IMR-90 (cell line): ENCODE results near the gene AGAP1. TPM values are rescaled to one million over a fixed set of nuclear protein-coding genes. Genes with fewer than 3 reads are reported as not detected.
A peak's percentile ranks its signal among the peaks of the same experiment; 100 is the strongest.

ENCODE experiments used
- ATAC-seq: fragments of 200-7000 bp; cut with Tn5 transposase; 2 replicates; pipeline ENCODE4 v1.9.1; 2020; ENCODE audit warnings: low read depth, mild to moderate bottlenecking, moderate library complexity
- BruUV-seq: library from RNA; stranded (reverse); fragments of 400-500 nt; replicated peaks from 2 replicates; lab custom pipeline; 2021; lab: Mats Ljungman, UMichigan
- CTCF ChIA-PET: fragments of 300-600 bp; formaldehyde crosslinking; extraction: SDS; loops from one replicate; lab custom pipeline; 2021; ENCODE audit warnings: antibody characterized with exemption; lab: Yijun Ruan, JAX
- POLR2A ChIA-PET: fragments of 300-600 bp; sonication (Branson Sonifier 250); formaldehyde crosslinking; loops from one replicate; lab custom pipeline; 2022; ENCODE audit warnings: antibody characterized with exemption; ENCODE audit not compliant: unreplicated experiment; lab: Charles Lee
- DNase-seq: peaks from one replicate; pipeline ENCODE4 v3.0.0; 2013
- H2AFZ ChIP-seq: replicated peaks from 2 replicates; pipeline ENCODE3; 2013; ENCODE audit warnings: low read length, mild to moderate bottlenecking; ENCODE audit not compliant: poor library complexity
- H2AK5ac ChIP-seq: 2 replicates; pipeline ENCODE4 v1.6.1; 2013; ENCODE audit warnings: low read depth, low read length, inconsistent platforms
- H2AK9ac ChIP-seq: replicated peaks from 2 replicates; pipeline ENCODE3; 2013; ENCODE audit warnings: mild to moderate bottlenecking, low read depth, low read length, moderate library complexity; ENCODE audit not compliant: poor library complexity
- H2BK120ac ChIP-seq: 2 replicates; pipeline ENCODE4 v1.6.1; 2013; ENCODE audit warnings: low read depth, low read length, inconsistent platforms
- H2BK15ac ChIP-seq: 3 replicates; pipeline ENCODE4 v1.6.1; 2013; ENCODE audit warnings: low read depth, low read length, inconsistent platforms
- H2BK20ac ChIP-seq: 2 replicates; pipeline ENCODE4 v1.6.1; 2013; ENCODE audit warnings: low read depth, mild to moderate bottlenecking, inconsistent platforms, low read length, moderate library complexity
- H2BK5ac ChIP-seq: 2 replicates; pipeline ENCODE4 v1.6.1; 2013; ENCODE audit warnings: mild to moderate bottlenecking, low read depth, low read length, inconsistent platforms; ENCODE audit not compliant: poor library complexity, severe bottlenecking
- H3K14ac ChIP-seq: replicated peaks from 2 replicates; pipeline ENCODE4 v1.6.1; 2013; ENCODE audit warnings: low read depth, low read length, inconsistent platforms
- H3K18ac ChIP-seq: 2 replicates; pipeline ENCODE4 v1.6.1; 2013; ENCODE audit warnings: low read depth, low read length, control low read depth
- H3K23ac ChIP-seq: 2 replicates; pipeline ENCODE4 v1.6.1; 2013; ENCODE audit warnings: low read depth, low read length, inconsistent platforms
- H3K27ac ChIP-seq: 2 replicates; pipeline ENCODE4 v1.5.1; 2013; ENCODE audit warnings: mild to moderate bottlenecking, control low read depth, low read length; ENCODE audit not compliant: insufficient read depth
- H3K27me3 ChIP-seq: 2 replicates; pipeline ENCODE4 v1.6.1; 2013; ENCODE audit warnings: low read length; ENCODE audit not compliant: control insufficient read depth, insufficient read depth
- H3K36me3 ChIP-seq: 2 replicates; pipeline ENCODE4 v1.6.1; 2013; ENCODE audit warnings: low read length, mixed read lengths; ENCODE audit not compliant: control insufficient read depth, insufficient read depth
- H3K4ac ChIP-seq: 2 replicates; pipeline ENCODE4 v1.6.1; 2013; ENCODE audit warnings: low read depth, low read length, inconsistent platforms
- H3K4me1 ChIP-seq: 2 replicates; pipeline ENCODE4 v1.6.1; 2013; ENCODE audit warnings: low read length, mixed read lengths; ENCODE audit not compliant: control insufficient read depth, insufficient read depth
- H3K4me2 ChIP-seq: 2 replicates; pipeline ENCODE4 v1.6.1; 2013; ENCODE audit warnings: low read depth, mild to moderate bottlenecking, control low read depth, low read length, moderate library complexity
- H3K4me3 ChIP-seq: 2 replicates; pipeline ENCODE4 v1.5.1; 2013; ENCODE audit warnings: low read depth, mild to moderate bottlenecking, control low read depth, low read length, moderate library complexity; ENCODE audit not compliant: insufficient read depth
- H3K56ac ChIP-seq: 2 replicates; pipeline ENCODE4 v1.6.1; 2013; ENCODE audit warnings: low read length, inconsistent platforms; ENCODE audit not compliant: insufficient read depth; ENCODE audit errors: extremely low read depth
- H3K79me1 ChIP-seq, 2 experiments: 2 replicates each; pipeline ENCODE4 v1.6.1; 2013; ENCODE audit warnings: low read length in 2 of 2, inconsistent platforms in 1 of 2, low read depth in 1 of 2
- H3K9ac ChIP-seq: 2 replicates; pipeline ENCODE4 v1.6.1; 2013; ENCODE audit warnings: low read depth, low read length, control low read depth
- H3K9me1 ChIP-seq: 2 replicates; pipeline ENCODE4 v1.6.1; 2013; ENCODE audit warnings: low read length, inconsistent platforms; ENCODE audit not compliant: insufficient read depth
- H3K9me3 ChIP-seq: 2 replicates; pipeline ENCODE4 v1.6.1; 2013; ENCODE audit warnings: low read length; ENCODE audit not compliant: control insufficient read depth, insufficient read depth
- H4K20me1 ChIP-seq: 2 replicates; pipeline ENCODE4 v1.6.1; 2013; ENCODE audit warnings: low read length, inconsistent platforms; ENCODE audit not compliant: insufficient read depth
- H4K5ac ChIP-seq: 2 replicates; pipeline ENCODE4 v1.6.1; 2013; ENCODE audit warnings: mild to moderate bottlenecking, low read depth, low read length, control low read depth
- H4K8ac ChIP-seq, 2 experiments: 2 replicates each; pipeline ENCODE4 v1.6.1; 2013; ENCODE audit warnings: low read depth in 2 of 2, low read length in 2 of 2, control low read depth in 1 of 2, inconsistent platforms in 1 of 2
- H4K91ac ChIP-seq: 2 replicates; pipeline ENCODE4 v1.6.1; 2013; ENCODE audit warnings: low read depth, low read length, inconsistent platforms; ENCODE audit not compliant: insufficient read depth
- CTCF ChIP-seq: conservative IDR thresholded peaks from 2 replicates; pipeline ENCODE4 v1.5.1; 2012; ENCODE audit warnings: mild to moderate bottlenecking, low read depth, low read length, improper control_type of control experiment
- WGBS, 2 experiments: methylation state at CpG; one replicate each; pipeline versions ENCODE4 v1.1.5 to v1.1.7; 2013; ENCODE audit warnings: missing lambda C conversion rate in 2 of 2; ENCODE audit not compliant: insufficient read length in 1 of 2; ENCODE audit errors: extremely low coverage in 2 of 2; 5-methylcytosine and 5-hydroxymethylcytosine counted together
- dilution Hi-C: fragments of 300-500 bp; cut with HindIII; formaldehyde crosslinking; loops from one replicate; pipeline ENCODE4 v1.14.3; 2018; ENCODE audit warnings: low sequenced_read_pairs; ENCODE audit not compliant: unreplicated experiment
- in situ Hi-C: fragments of 300-500 bp; cut with MboI; formaldehyde crosslinking; loops from 3 replicates; pipeline ENCODE4 v1.14.3; 2019; ENCODE audit warnings: low sequenced_read_pairs, inconsistent platforms, mixed read lengths
- intact Hi-C: fragments of 100-400 bp; cut with micrococcal nuclease; formaldehyde crosslinking; loops from 2 replicates; pipeline ENCODE4 v1.10.0; 2022
- polyA plus RNA-seq, 3 experiments: library from polyadenylated mRNA; depleted of rRNA; stranded (reverse); fragments of >200 nt; gene quantifications; 2 replicates each; pipeline ENCODE4 v1.2.3, GENCODE V29; 2012; ENCODE audit warnings: low replicate concordance in 1 of 3
- total RNA-seq: library from RNA; depleted of rRNA; stranded (reverse); fragments of >200 nt; gene quantifications from 2 replicates; pipeline ENCODE4 v1.2.3, GENCODE V29; 2012

Gene AGAP1
- total and polyA plus RNA-seq, 2 of the 4 experiments (the other 2 are of a cell fraction): 15.1 to 16.4 TPM

GRCh38 chr2:236075802-236076201, 582.0 kb downstream of the AGAP1 start:
- no peaks in the 10 kb centered on the region for H3K79me1 ChIP-seq
- no peak overlapping the region for H2AK5ac ChIP-seq
- H4K5ac ChIP-seq: no peak overlapping the region
- H3K4me2 ChIP-seq: no peak overlapping the region
- dilution Hi-C loops: no loop called here
- no peak overlapping the region for H3K4ac ChIP-seq
- H3K18ac ChIP-seq: no peak overlapping the region
- 100% methylated on average over 1 of the region's 11 CpGs; no CpG with 5 or more reads in 1 of the 2 experiments for WGBS, 2 experiments
- CTCF ChIA-PET: no interaction called here
- no peaks in the 10 kb centered on the region for H3K9me3 ChIP-seq
- in situ Hi-C loops: no loop called here
- no peak overlapping the region for H2BK20ac ChIP-seq
- no peak overlapping the region for H4K8ac ChIP-seq
- H2BK120ac ChIP-seq: no peak overlapping the region
- ATAC-seq (peak; percentile 51; the same call in 1 of the 2 replicates), DNase-seq (peak; percentile 22)
- intact Hi-C loops: no loop called here
- H3K27ac ChIP-seq: no peak overlapping the region
- BruUV-seq: no TSS peak
- no peak overlapping the region for H2BK15ac ChIP-seq
- H2BK5ac ChIP-seq: no peak overlapping the region
- no peak overlapping the region for H3K56ac ChIP-seq
- H2AFZ ChIP-seq: no peak overlapping the region
- no peaks in the 10 kb centered on the region for H3K36me3 ChIP-seq
- H3K23ac ChIP-seq: no peak overlapping the region; the same call in 1 of the 2 replicates
- H3K4me3 ChIP-seq: no peak overlapping the region
- no peak overlapping the region for H3K9ac ChIP-seq
- H3K9me1 ChIP-seq: no peaks in the 10 kb centered on the region
- POLR2A ChIA-PET: no interaction called here
- no peak overlapping the region for H3K14ac ChIP-seq
- no peak overlapping the region for H4K91ac ChIP-seq
- H3K27me3 ChIP-seq: no peaks in the 10 kb centered on the region
- peaks cover 2% of the 10 kb centered on the region for H3K4me1 ChIP-seq
- H4K20me1 ChIP-seq: no peaks in the 10 kb centered on the region
- no peak for TF ChIP-seq CTCF
- H2AK9ac ChIP-seq: no peak overlapping the region
